A549 (cell line): ENCODE data around the gene PLEKHG3. TPM values are rescaled to one million over a fixed set of nuclear protein-coding genes. Genes with fewer than 3 reads are reported as not detected.

Source experiments
- ATAC-seq, 2 experiments: fragments of 200-7000 bp in 1 of 2; fragments of >200 bp in 1 of 2; cut with Nextera tagmentation in 1 of 2; cut with Tn5 transposase in 1 of 2; 3 replicates each; pipeline versions ENCODE4 v1.8.0 to v1.9.1; 2018 to 2020; ENCODE audit warnings: mild to moderate bottlenecking in 1 of 2, moderate library complexity in 1 of 2
- CTCF ChIA-PET: fragments of 300-600 bp; sonication (Branson Sonifier 250); formaldehyde crosslinking; extraction: SDS; loops from one replicate; lab custom pipeline; 2021; ENCODE audit warnings: antibody characterized with exemption, inconsistent platforms; lab: Yijun Ruan, JAX
- POLR2A ChIA-PET: fragments of 350-600 bp; formaldehyde crosslinking; extraction: SDS; loops from one replicate; lab custom pipeline; 2021; ENCODE audit warnings: antibody characterized with exemption, inconsistent platforms; lab: Yijun Ruan, JAX
- DNase-seq, 2 experiments: peaks; one replicate each; pipeline versions ENCODE4 v3.0.0 to v3.0.0-alpha.2; 2011 to 2016; ENCODE audit warnings: low read depth in 1 of 2, low spot score in 1 of 2
- FAIRE-seq: peaks from 2 replicates; lab custom pipeline; 2011; peaks lifted over from hg19 to GRCh38; lab: Jason Lieb, UNC
- H3K27ac ChIP-seq, 2 experiments: fragments of >200 bp; sonication (Bioruptor Twin); formaldehyde crosslinking; 3 replicates each; pipeline ENCODE4 v1.5.1; 2016 to 2017
- H3K4me1 ChIP-seq: fragments of >200 bp; sonication (Bioruptor Twin); formaldehyde crosslinking; 3 replicates; pipeline ENCODE4 v1.6.1; 2016
- H3K4me2 ChIP-seq: fragments of >200 bp; sonication (Bioruptor Twin); formaldehyde crosslinking; 3 replicates; pipeline ENCODE4 v1.6.1; 2016
- H3K4me3 ChIP-seq: fragments of >200 bp; sonication (Bioruptor Twin); formaldehyde crosslinking; 3 replicates; pipeline ENCODE4 v1.5.1; 2016
- H3K9me3 ChIP-seq: fragments of >200 bp; sonication (Bioruptor Twin); formaldehyde crosslinking; 3 replicates; pipeline ENCODE4 v1.6.1; 2016
- CBX2 ChIP-seq: fragments of 200-600 bp; sonication (generic); IDR thresholded peaks from 2 replicates; pipeline ENCODE4 v1.6.1; 2016; ENCODE audit warnings: low read depth, mild to moderate bottlenecking, borderline replicate concordance
- CHD2 ChIP-seq: fragments of 150-350 bp; IDR thresholded peaks from 2 replicates; pipeline ENCODE4 v1.6.1; 2014; ENCODE audit warnings: low read length; ENCODE audit not compliant: partially characterized antibody
- EHF ChIP-seq: fragments of 250-450 bp; sonication (Bioruptor Pico); IDR thresholded peaks from 2 replicates; pipeline ENCODE4 v1.5.0; 2020; ENCODE audit warnings: mild to moderate bottlenecking
- EHMT2 ChIP-seq: fragments of 200-600 bp; sonication (generic); IDR thresholded peaks from 2 replicates; pipeline ENCODE4 v1.6.1; 2016; ENCODE audit warnings: antibody characterized with exemption, low read depth, mild to moderate bottlenecking, moderate library complexity
- EP300 ChIP-seq, 2 experiments: fragments of >200 bp; sonication (Bioruptor Twin); formaldehyde crosslinking; IDR thresholded peaks; 2 replicates in 1 of 2; 3 replicates in 1 of 2; pipeline ENCODE4 v1.6.1; 2016 to 2017
- FOSB ChIP-seq: fragments of 250-450 bp; sonication (Bioruptor Pico); IDR thresholded peaks from 2 replicates; pipeline ENCODE4 v1.5.0; 2020; ENCODE audit warnings: mild to moderate bottlenecking, moderate library complexity
- HDAC2 ChIP-seq: fragments of 200-600 bp; sonication (generic); IDR thresholded peaks from 2 replicates; pipeline ENCODE4 v1.6.1; 2016
- HEYL ChIP-seq: fragments of 250-450 bp; sonication (Bioruptor Pico); IDR thresholded peaks from 2 replicates; pipeline ENCODE4 v1.8.0; 2021; ENCODE audit warnings: mild to moderate bottlenecking, moderate library complexity
- HOXB13 ChIP-seq: fragments of 250-450 bp; sonication (Bioruptor Pico); IDR thresholded peaks from 2 replicates; pipeline ENCODE4 v1.5.0; 2020; ENCODE audit warnings: low read depth, mild to moderate bottlenecking, moderate library complexity
- HOXB5 ChIP-seq: fragments of 250-450 bp; sonication (Bioruptor Pico); IDR thresholded peaks from 2 replicates; pipeline ENCODE4 v1.5.0; 2020; ENCODE audit warnings: mild to moderate bottlenecking, moderate library complexity
- JUN ChIP-seq, 2 experiments: fragments of >200 bp; sonication (Bioruptor Twin); formaldehyde crosslinking; IDR thresholded peaks; 2 replicates in 1 of 2; 3 replicates in 1 of 2; pipeline ENCODE4 v1.6.1; 2016 to 2017
- JUNB ChIP-seq: fragments of >200 bp; sonication (Bioruptor Twin); formaldehyde crosslinking; IDR thresholded peaks from 2 replicates; pipeline ENCODE4 v1.6.1; 2016
- MAFK ChIP-seq: fragments of 450-650 bp; IDR thresholded peaks from 2 replicates; pipeline ENCODE4 v1.6.1; 2014; ENCODE audit not compliant: partially characterized antibody
- MAZ ChIP-seq: fragments of 150-350 bp; IDR thresholded peaks from 2 replicates; pipeline ENCODE4 v1.6.1; 2014; ENCODE audit warnings: antibody characterized with exemption, low read depth, low read length, borderline replicate concordance
- MYC ChIP-seq: IDR thresholded peaks from 2 replicates; pipeline ENCODE4 v1.6.1; 2012; ENCODE audit warnings: mild to moderate bottlenecking, inconsistent platforms, low read length, improper control_type of control experiment, borderline replicate concordance
- NFE2L2 ChIP-seq: fragments of 150-350 bp; conservative IDR thresholded peaks from 2 replicates; pipeline ENCODE4 v1.6.1; 2014; ENCODE audit warnings: low read length
- NR3C1 ChIP-seq: fragments of >200 bp; sonication (Bioruptor Twin); formaldehyde crosslinking; IDR thresholded peaks from 3 replicates; pipeline ENCODE4 v1.6.1; 2017
- POLR2A ChIP-seq: IDR thresholded peaks from 2 replicates; pipeline ENCODE4 v1.6.1; 2012; ENCODE audit warnings: mild to moderate bottlenecking, low read length
- POLR2AphosphoS2 ChIP-seq: conservative IDR thresholded peaks from 2 replicates; pipeline ENCODE4 v1.6.1; 2012; ENCODE audit warnings: low read length, improper control_type of control experiment, inconsistent platforms
- RARB ChIP-seq: fragments of 250-450 bp; sonication (Bioruptor Pico); IDR thresholded peaks from 2 replicates; pipeline ENCODE4 v1.8.0; 2021; ENCODE audit warnings: mild to moderate bottlenecking, moderate library complexity
- RCOR1 ChIP-seq: fragments of 150-350 bp; IDR thresholded peaks from 2 replicates; pipeline ENCODE4 v1.6.1; 2014; ENCODE audit warnings: antibody characterized with exemption, low read length, low read depth
- RFX5 ChIP-seq: fragments of 450-650 bp; IDR thresholded peaks from 2 replicates; pipeline ENCODE4 v1.7.1; 2014; ENCODE audit warnings: antibody characterized with exemption, mild to moderate bottlenecking, moderate library complexity
- RNF2 ChIP-seq: fragments of 200-600 bp; sonication (generic); IDR thresholded peaks from 2 replicates; pipeline ENCODE4 v1.6.1; 2016; ENCODE audit warnings: low read depth, mild to moderate bottlenecking, antibody characterized with exemption, moderate library complexity, borderline replicate concordance
- TFCP2L1 ChIP-seq: fragments of 250-450 bp; sonication (Bioruptor Pico); IDR thresholded peaks from 2 replicates; pipeline ENCODE4 v1.5.0; 2021; ENCODE audit warnings: mild to moderate bottlenecking
- TP53 ChIP-seq: fragments of 250-450 bp; sonication (Bioruptor Pico); IDR thresholded peaks from 2 replicates; pipeline ENCODE4 v1.5.0; 2021; ENCODE audit warnings: mild to moderate bottlenecking, moderate library complexity
- ZC3H11A ChIP-seq: fragments of 450-650 bp; IDR thresholded peaks from 2 replicates; pipeline ENCODE4 v1.6.1; 2014; ENCODE audit warnings: antibody characterized with exemption, mild to moderate bottlenecking
- ZFP36 ChIP-seq: fragments of 450-650 bp; IDR thresholded peaks from 2 replicates; pipeline ENCODE4 v1.6.1; 2014; ENCODE audit warnings: borderline replicate concordance; ENCODE audit not compliant: partially characterized antibody
- WGBS: methylation state at CpG from one replicate; pipeline ENCODE4 v1.1.6; 2017; ENCODE audit errors: missing lambda C conversion rate; 5-methylcytosine and 5-hydroxymethylcytosine counted together
- polyA plus RNA-seq, 4 experiments: library from polyadenylated mRNA; depleted of rRNA in 3 of 4; stranded (reverse); fragments of >200 nt; fragmentation: RNase III in 1 of 4; extraction: RNeasy Plus Mini Kit Qiagen cat#74134 plus additional on column Dnase treatment in 1 of 4; gene quantifications; 2 replicates in 3 of 4; 3 replicates in 1 of 4; pipeline ENCODE4 v1.2.3, GENCODE V29; 2011 to 2017
- TF ChIP-seq, protein P1 (sequence below): fragments of >200 bp; sonication (Bioruptor Twin); formaldehyde crosslinking; IDR thresholded peaks from 3 replicates; pipeline ENCODE4 v1.5.1; 2016
- TF ChIP-seq, protein P2 (sequence below): fragments of 450-650 bp; IDR thresholded peaks from 2 replicates; pipeline ENCODE4 v1.6.1; 2014; ENCODE audit warnings: antibody characterized with exemption
- TF ChIP-seq, protein P3 (sequence below): fragments of 200-600 bp; sonication (generic); IDR thresholded peaks from 2 replicates; pipeline ENCODE4 v1.6.1; 2016; ENCODE audit warnings: antibody characterized with exemption, mild to moderate bottlenecking, moderate library complexity
- TF ChIP-seq, protein P4 (sequence below): IDR thresholded peaks from 2 replicates; pipeline ENCODE4 v1.6.1; 2012
- TF ChIP-seq, protein P5 (sequence below): fragments of >200 bp; sonication (Bioruptor Twin); formaldehyde crosslinking; IDR thresholded peaks from 2 replicates; pipeline ENCODE4 v1.6.1; 2016

PLEKHG3 gene
- polyA plus RNA-seq, 2 of the 4 experiments (the other 2 are of a cell fraction), result 21.9 to 30.5 TPM

DNA sequence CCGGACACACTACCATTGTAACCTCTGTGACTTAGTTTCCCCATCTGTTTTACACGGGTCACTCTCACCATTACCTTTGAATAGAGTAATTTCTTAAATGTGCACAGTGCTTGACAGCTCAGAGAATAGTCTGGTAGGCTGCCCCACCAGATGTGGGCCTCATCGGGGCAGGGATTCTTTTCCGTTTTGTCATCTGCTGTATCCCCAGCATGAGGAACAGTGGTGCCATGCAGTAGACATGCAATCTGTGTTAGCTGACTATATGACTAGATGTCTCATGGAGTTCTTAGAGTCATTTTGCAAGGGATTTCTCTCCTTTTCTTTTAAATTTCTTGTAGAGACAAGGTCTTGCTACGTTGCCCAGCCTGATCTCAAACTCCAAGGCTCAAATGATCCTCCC, 44.9 kb upstream of the PLEKHG3 start:
- Histone ChIP-seq H3K4me3 (no peak overlapping the region), H3K4me1 (peaks cover 22% of the 10 kb centered on the region), H3K4me2 (no peak overlapping the region), H3K9me3 (no peaks in the 10 kb centered on the region), H3K27ac (peak overlapping the region in 1 of 2 experiments; percentile 18; a peak in 1 of 6 replicates)
- TF ChIP-seq CHD2 (no peak), TP53 (CRISPR knock-in tag) (no peak), ZFP36 (no peak), MAFK (no peak), ZC3H11A (no peak), HDAC2 (no peak), HOXB5 (CRISPR knock-in tag) (no peak), JUN (IDR thresholded peaks at IDR 0.05) (no peak), EP300 (IDR thresholded peaks at IDR 0.05) (no peak), RCOR1 (no peak), EHF (CRISPR knock-in tag) (no peak), POLR2AphosphoS2 (no peak), TFCP2L1 (no peak), EHMT2 (no peak), CBX2 (no peak), NFE2L2 (no peak), JUNB (no peak), RFX5 (no peak)
- TF ChIP-seq, protein P1, sequence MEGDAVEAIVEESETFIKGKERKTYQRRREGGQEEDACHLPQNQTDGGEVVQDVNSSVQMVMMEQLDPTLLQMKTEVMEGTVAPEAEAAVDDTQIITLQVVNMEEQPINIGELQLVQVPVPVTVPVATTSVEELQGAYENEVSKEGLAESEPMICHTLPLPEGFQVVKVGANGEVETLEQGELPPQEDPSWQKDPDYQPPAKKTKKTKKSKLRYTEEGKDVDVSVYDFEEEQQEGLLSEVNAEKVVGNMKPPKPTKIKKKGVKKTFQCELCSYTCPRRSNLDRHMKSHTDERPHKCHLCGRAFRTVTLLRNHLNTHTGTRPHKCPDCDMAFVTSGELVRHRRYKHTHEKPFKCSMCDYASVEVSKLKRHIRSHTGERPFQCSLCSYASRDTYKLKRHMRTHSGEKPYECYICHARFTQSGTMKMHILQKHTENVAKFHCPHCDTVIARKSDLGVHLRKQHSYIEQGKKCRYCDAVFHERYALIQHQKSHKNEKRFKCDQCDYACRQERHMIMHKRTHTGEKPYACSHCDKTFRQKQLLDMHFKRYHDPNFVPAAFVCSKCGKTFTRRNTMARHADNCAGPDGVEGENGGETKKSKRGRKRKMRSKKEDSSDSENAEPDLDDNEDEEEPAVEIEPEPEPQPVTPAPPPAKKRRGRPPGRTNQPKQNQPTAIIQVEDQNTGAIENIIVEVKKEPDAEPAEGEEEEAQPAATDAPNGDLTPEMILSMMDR, result no peak
- TF ChIP-seq, protein P2, sequence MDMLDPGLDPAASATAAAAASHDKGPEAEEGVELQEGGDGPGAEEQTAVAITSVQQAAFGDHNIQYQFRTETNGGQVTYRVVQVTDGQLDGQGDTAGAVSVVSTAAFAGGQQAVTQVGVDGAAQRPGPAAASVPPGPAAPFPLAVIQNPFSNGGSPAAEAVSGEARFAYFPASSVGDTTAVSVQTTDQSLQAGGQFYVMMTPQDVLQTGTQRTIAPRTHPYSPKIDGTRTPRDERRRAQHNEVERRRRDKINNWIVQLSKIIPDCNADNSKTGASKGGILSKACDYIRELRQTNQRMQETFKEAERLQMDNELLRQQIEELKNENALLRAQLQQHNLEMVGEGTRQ, result no peak
- no peak for ATAC-seq
- POLR2A ChIA-PET, result interaction anchor here (1.0 kb wide), 1 partner anchor 119 kb away, joined by 3 read pairs; the partner anchor contains the start of gene HSPA2
- CTCF ChIA-PET, result interaction anchor here (1.1 to 1.8 kb wide), 5 partner anchors 14 to 119 kb away, joined by 3 to 13 read pairs (median 5); partner anchors contain the start of gene HSPA2
- no peak for DNase-seq
- 51% methylated on average over 5 of the region's 5 CpGs for WGBS
- FAIRE-seq, result no peak

DNA sequence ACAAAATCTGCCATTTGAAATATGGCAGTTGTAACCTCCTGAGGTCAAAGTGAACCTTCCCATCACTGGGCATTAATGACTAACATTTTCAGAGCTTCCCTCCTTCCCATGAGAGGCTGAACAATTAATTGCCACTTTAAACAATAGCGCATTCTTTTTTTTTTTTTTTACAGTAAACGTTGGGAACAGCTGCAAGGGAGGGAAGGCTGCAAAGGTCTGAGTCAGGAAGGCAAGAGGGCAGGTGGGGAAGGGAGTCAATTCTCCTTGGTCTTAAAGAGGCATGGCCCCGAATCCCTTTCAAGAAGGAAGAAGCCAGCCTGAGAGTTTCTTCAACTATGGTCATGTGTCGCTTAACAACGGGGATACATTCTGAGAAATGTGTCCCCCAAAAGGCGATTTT, 41.0 kb upstream of the PLEKHG3 start:
- Histone ChIP-seq H3K4me2 (no peak overlapping the region), H3K4me3 (no peak overlapping the region), H3K9me3 (no peaks in the 10 kb centered on the region; the same call in 2 of the 3 replicates), H3K27ac (peak overlapping the region in 1 of 2 experiments; percentile 64; a peak in 3 of 6 replicates), H3K4me1 (peaks cover 23% of the 10 kb centered on the region)
- CTCF ChIA-PET, result interaction anchor here (0.6 to 0.7 kb wide), 2 partner anchors 248 to 504 kb away, joined by 3 to 4 read pairs; no protein-coding TSS in a partner anchor
- 60% methylated on average over 6 of the region's 6 CpGs for WGBS
- POLR2A ChIA-PET, result no interaction called here
- ATAC-seq, result no peak
- DNase-seq, result no peak
- FAIRE-seq, result no peak
- no peak for TF ChIP-seq RARB (CRISPR knock-in tag)
- TF ChIP-seq NFE2L2, result no peak
- TF ChIP-seq MAFK, result no peak
- TF ChIP-seq FOSB (CRISPR knock-in tag), result no peak
- TF ChIP-seq MAZ, result no peak
- TF ChIP-seq, protein P3, sequence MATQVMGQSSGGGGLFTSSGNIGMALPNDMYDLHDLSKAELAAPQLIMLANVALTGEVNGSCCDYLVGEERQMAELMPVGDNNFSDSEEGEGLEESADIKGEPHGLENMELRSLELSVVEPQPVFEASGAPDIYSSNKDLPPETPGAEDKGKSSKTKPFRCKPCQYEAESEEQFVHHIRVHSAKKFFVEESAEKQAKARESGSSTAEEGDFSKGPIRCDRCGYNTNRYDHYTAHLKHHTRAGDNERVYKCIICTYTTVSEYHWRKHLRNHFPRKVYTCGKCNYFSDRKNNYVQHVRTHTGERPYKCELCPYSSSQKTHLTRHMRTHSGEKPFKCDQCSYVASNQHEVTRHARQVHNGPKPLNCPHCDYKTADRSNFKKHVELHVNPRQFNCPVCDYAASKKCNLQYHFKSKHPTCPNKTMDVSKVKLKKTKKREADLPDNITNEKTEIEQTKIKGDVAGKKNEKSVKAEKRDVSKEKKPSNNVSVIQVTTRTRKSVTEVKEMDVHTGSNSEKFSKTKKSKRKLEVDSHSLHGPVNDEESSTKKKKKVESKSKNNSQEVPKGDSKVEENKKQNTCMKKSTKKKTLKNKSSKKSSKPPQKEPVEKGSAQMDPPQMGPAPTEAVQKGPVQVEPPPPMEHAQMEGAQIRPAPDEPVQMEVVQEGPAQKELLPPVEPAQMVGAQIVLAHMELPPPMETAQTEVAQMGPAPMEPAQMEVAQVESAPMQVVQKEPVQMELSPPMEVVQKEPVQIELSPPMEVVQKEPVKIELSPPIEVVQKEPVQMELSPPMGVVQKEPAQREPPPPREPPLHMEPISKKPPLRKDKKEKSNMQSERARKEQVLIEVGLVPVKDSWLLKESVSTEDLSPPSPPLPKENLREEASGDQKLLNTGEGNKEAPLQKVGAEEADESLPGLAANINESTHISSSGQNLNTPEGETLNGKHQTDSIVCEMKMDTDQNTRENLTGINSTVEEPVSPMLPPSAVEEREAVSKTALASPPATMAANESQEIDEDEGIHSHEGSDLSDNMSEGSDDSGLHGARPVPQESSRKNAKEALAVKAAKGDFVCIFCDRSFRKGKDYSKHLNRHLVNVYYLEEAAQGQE, result no peak
- no peak for TF ChIP-seq RNF2
- TF ChIP-seq, protein P4, sequence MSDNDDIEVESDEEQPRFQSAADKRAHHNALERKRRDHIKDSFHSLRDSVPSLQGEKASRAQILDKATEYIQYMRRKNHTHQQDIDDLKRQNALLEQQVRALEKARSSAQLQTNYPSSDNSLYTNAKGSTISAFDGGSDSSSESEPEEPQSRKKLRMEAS, result no peak
- no peak for TF ChIP-seq ZC3H11A
- no peak for TF ChIP-seq NR3C1
- TF ChIP-seq HOXB13 (CRISPR knock-in tag), result no peak
- no peak for TF ChIP-seq POLR2AphosphoS2
- TF ChIP-seq MYC, result no peak
- TF ChIP-seq HEYL, result no peak
- TF ChIP-seq, protein P5, sequence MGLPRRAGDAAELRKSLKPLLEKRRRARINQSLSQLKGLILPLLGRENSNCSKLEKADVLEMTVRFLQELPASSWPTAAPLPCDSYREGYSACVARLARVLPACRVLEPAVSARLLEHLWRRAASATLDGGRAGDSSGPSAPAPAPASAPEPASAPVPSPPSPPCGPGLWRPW, result no peak
- no peak for TF ChIP-seq EHMT2
- TF ChIP-seq, protein P2, result no peak
- TF ChIP-seq POLR2A, result no peak
- no peak for TF ChIP-seq RCOR1
